GM18858 (cell line): Measurements from ENCODE around the gene CAD.

Experiments
- ATAC-seq: cut with Tn5 transposase; IDR thresholded peaks from one replicate; pipeline ENCODE4 v1.9.1; 2021; ENCODE audit not compliant: unreplicated experiment

The CAD gene

GRCh38 chr2:27222407-27222806 is 5.2 kb downstream of the CAD start:
- ATAC-seq = no peak

GRCh38 chr2:27223416-27223815 is 6.2 kb downstream of the CAD start:
- no peak for ATAC-seq

- no peak for ATAC-seq
Observed at GRCh38 chr2:27225526-27225925, 8.4 kb downstream of the CAD start.

- no peak for ATAC-seq
Observed at GRCh38 chr2:27227501-27227900, 10.3 kb downstream of the CAD start.

GRCh38 chr2:27231921-27232320 is 14.8 kb downstream of the CAD start:
- ATAC-seq = no peak

GRCh38 chr2:27233341-27233740 is 16.2 kb downstream of the CAD start:
- ATAC-seq = no peak

GRCh38 chr2:27236136-27236535 is 19.0 kb downstream of the CAD start:
- ATAC-seq = no peak

- no peak for ATAC-seq
Observed at GRCh38 chr2:27236626-27237025, 19.5 kb downstream of the CAD start.

- ATAC-seq = no peak
Observed at GRCh38 chr2:27237341-27237945, 20.3 kb downstream of the CAD start.

GRCh38 chr2:27238976-27239375 is 21.8 kb downstream of the CAD start:
- ATAC-seq = no peak

- ATAC-seq = no peak
Observed at GRCh38 chr2:27240406-27240805, 23.2 kb downstream of the CAD start.

GRCh38 chr2:27241761-27242613 is 24.8 kb downstream of the CAD start:
- no peak for ATAC-seq

GRCh38 chr2:27242614-27242951 is 25.4 kb downstream of the CAD start:
- no peak for ATAC-seq

GRCh38 chr2:27243391-27244130 is 26.4 kb downstream of the CAD start:
- no peak for ATAC-seq

- ATAC-seq = no peak
Observed at GRCh38 chr2:27245116-27245515, 27.9 kb downstream of the CAD start.

- no peak for ATAC-seq
Observed at GRCh38 chr2:27245626-27246025, 28.5 kb downstream of the CAD start.

- no peak for ATAC-seq
Observed at GRCh38 chr2:27247893-27248292, 30.7 kb downstream of the CAD start.

- no peak for ATAC-seq
Observed at GRCh38 chr2:27249159-27249890, 32.2 kb downstream of the CAD start.

- no peak for ATAC-seq
Observed at GRCh38 chr2:27249891-27250651, 32.9 kb downstream of the CAD start.

GRCh38 chr2:27250652-27251379 is 33.6 kb downstream of the CAD start:
- no peak for ATAC-seq
